HEK293 (cell line): Measurements from ENCODE around the gene ACSBG1.

Source experiments
- CTCF ChIA-PET: fragments of 350-600 bp; formaldehyde crosslinking; extraction: SDS; loops from one replicate; lab custom pipeline; 2021; ENCODE audit warnings: antibody characterized with exemption; lab: Yijun Ruan, JAX
- POLR2A ChIA-PET: fragments of 300-600 bp; formaldehyde crosslinking; extraction: SDS; loops from one replicate; lab custom pipeline; 2020; ENCODE audit warnings: antibody characterized with exemption, inconsistent platforms; lab: Yijun Ruan, JAX
- H3K27ac ChIP-seq: fragments of 200-500 bp; sonication (Bioruptor generic); 2 replicates; pipeline ENCODE4 v1.5.1; 2014; ENCODE audit warnings: low read depth, low read length, control low read depth, inconsistent platforms; ENCODE audit errors: extremely low read depth
- H3K36me3 ChIP-seq, 2 experiments: fragments of 200-500 bp in 1 of 2; sonication (Bioruptor generic) in 1 of 2; 1 replicate in 1 of 2; 2 replicates in 1 of 2; pipeline ENCODE4 v1.5.1; 2014 to 2017; ENCODE audit warnings: inconsistent platforms in 2 of 2, low read length in 2 of 2; ENCODE audit not compliant: control insufficient read depth in 2 of 2, insufficient read depth in 1 of 2
- H3K4me1 ChIP-seq: fragments of 200-500 bp; sonication (Bioruptor generic); 2 replicates; pipeline ENCODE4 v1.5.1; 2014; ENCODE audit warnings: mild to moderate bottlenecking, low read length, inconsistent platforms; ENCODE audit not compliant: control insufficient read depth, insufficient read depth
- H3K4me3 ChIP-seq: 2 replicates; pipeline ENCODE4 v1.5.1; 2011; ENCODE audit warnings: low read depth, mild to moderate bottlenecking, control low read depth, low read length, moderate library complexity
- H3K9me3 ChIP-seq: fragments of 200-500 bp; sonication (Bioruptor generic); 2 replicates; pipeline ENCODE4 v1.5.1; 2014; ENCODE audit warnings: low read depth, low read length, inconsistent platforms; ENCODE audit not compliant: control insufficient read depth, insufficient read depth
- EGR2 ChIP-seq: fragments of 450-650 bp; formaldehyde crosslinking; IDR thresholded peaks from 2 replicates; pipeline ENCODE4 v1.5.1; 2016; ENCODE audit warnings: low read depth, missing biosample characterization, missing genetic modification characterization
- GFI1B ChIP-seq: fragments of 450-650 bp; formaldehyde crosslinking; IDR thresholded peaks from 2 replicates; pipeline ENCODE4 v1.5.1; 2016; ENCODE audit warnings: missing biosample characterization, missing genetic modification characterization
- GLIS2 ChIP-seq: fragments of 450-650 bp; formaldehyde crosslinking; IDR thresholded peaks from 2 replicates; pipeline ENCODE4 v1.5.1; 2016; ENCODE audit warnings: missing biosample characterization, missing genetic modification characterization
- HOXD13 ChIP-seq: sonication (generic); formaldehyde crosslinking; IDR thresholded peaks from 2 replicates; pipeline ENCODE4 v1.8.0; 2022; ENCODE audit warnings: missing genetic modification reagents, borderline replicate concordance
- SCRT1 ChIP-seq: fragments of 450-650 bp; formaldehyde crosslinking; IDR thresholded peaks from 2 replicates; pipeline ENCODE4 v1.5.1; 2016; ENCODE audit warnings: missing biosample characterization, missing genetic modification characterization, borderline replicate concordance
- SP2 ChIP-seq: fragments of 450-650 bp; formaldehyde crosslinking; IDR thresholded peaks from 2 replicates; pipeline ENCODE4 v1.5.1; 2016; ENCODE audit warnings: missing biosample characterization, missing genetic modification characterization
- WT1 ChIP-seq: fragments of 450-650 bp; formaldehyde crosslinking; IDR thresholded peaks from 2 replicates; pipeline ENCODE4 v1.5.1; 2016; ENCODE audit warnings: missing biosample characterization, missing genetic modification characterization
- YY1 ChIP-seq: fragments of 450-650 bp; formaldehyde crosslinking; IDR thresholded peaks from 2 replicates; pipeline ENCODE4 v1.5.1; 2018; ENCODE audit warnings: missing biosample characterization, missing genetic modification characterization
- ZBTB20 ChIP-seq: fragments of 450-650 bp; formaldehyde crosslinking; IDR thresholded peaks from 2 replicates; pipeline ENCODE4 v1.5.1; 2016; ENCODE audit warnings: missing biosample characterization, missing genetic modification characterization
- ZFP69B ChIP-seq: fragments of 450-650 bp; formaldehyde crosslinking; IDR thresholded peaks from 2 replicates; pipeline ENCODE4 v1.5.1; 2016; ENCODE audit warnings: missing biosample characterization, missing genetic modification characterization
- ZNF112 ChIP-seq: fragments of 450-650 bp; formaldehyde crosslinking; IDR thresholded peaks from 2 replicates; pipeline ENCODE4 v1.5.0; 2017; ENCODE audit warnings: missing biosample characterization, missing genetic modification characterization
- ZNF114 ChIP-seq: fragments of 450-650 bp; formaldehyde crosslinking; IDR thresholded peaks from 2 replicates; pipeline ENCODE4 v1.5.0; 2017; ENCODE audit warnings: missing biosample characterization, missing genetic modification characterization
- ZNF239 ChIP-seq: fragments of 450-650 bp; formaldehyde crosslinking; IDR thresholded peaks from 2 replicates; pipeline ENCODE4 v1.5.1; 2016; ENCODE audit warnings: missing biosample characterization, missing genetic modification characterization
- ZNF248 ChIP-seq: fragments of 450-650 bp; formaldehyde crosslinking; IDR thresholded peaks from 2 replicates; pipeline ENCODE4 v1.5.1; 2017; ENCODE audit warnings: missing biosample characterization, missing genetic modification characterization
- ZNF37A ChIP-seq: fragments of 450-650 bp; IDR thresholded peaks from 2 replicates; pipeline ENCODE4 v1.5.1; 2018; ENCODE audit warnings: missing biosample characterization, missing genetic modification characterization
- ZNF433 ChIP-seq: fragments of 450-650 bp; formaldehyde crosslinking; IDR thresholded peaks from 2 replicates; pipeline ENCODE4 v1.5.1; 2016; ENCODE audit warnings: missing biosample characterization, missing genetic modification characterization, low read depth
- ZNF501 ChIP-seq: fragments of 450-650 bp; formaldehyde crosslinking; IDR thresholded peaks from 2 replicates; pipeline ENCODE4 v1.5.1; 2016; ENCODE audit warnings: missing biosample characterization, missing genetic modification characterization
- ZNF529 ChIP-seq: fragments of 450-650 bp; formaldehyde crosslinking; IDR thresholded peaks from 2 replicates; pipeline ENCODE4 v1.5.1; 2017; ENCODE audit warnings: missing genetic modification characterization, missing biosample characterization; ENCODE audit not compliant: insufficient replicate concordance
- ZNF544 ChIP-seq: fragments of 450-650 bp; formaldehyde crosslinking; IDR thresholded peaks from 2 replicates; pipeline ENCODE4 v1.5.0; 2017; ENCODE audit warnings: missing biosample characterization, missing genetic modification characterization
- ZNF548 ChIP-seq: fragments of 450-650 bp; formaldehyde crosslinking; IDR thresholded peaks from 2 replicates; pipeline ENCODE4 v1.5.1; 2016; ENCODE audit warnings: missing biosample characterization, missing genetic modification characterization
- ZNF571 ChIP-seq: fragments of 450-650 bp; formaldehyde crosslinking; IDR thresholded peaks from 2 replicates; pipeline ENCODE4 v1.5.0; 2017; ENCODE audit warnings: missing biosample characterization, missing genetic modification characterization
- ZNF585B ChIP-seq: fragments of 450-650 bp; formaldehyde crosslinking; IDR thresholded peaks from 2 replicates; pipeline ENCODE4 v1.5.1; 2016; ENCODE audit warnings: missing biosample characterization, missing genetic modification characterization
- ZNF596 ChIP-seq: fragments of 450-650 bp; IDR thresholded peaks from 2 replicates; pipeline ENCODE4 v1.5.0; 2018; ENCODE audit warnings: missing biosample characterization, mild to moderate bottlenecking, missing genetic modification characterization, moderate library complexity
- ZNF660 ChIP-seq: fragments of 450-650 bp; IDR thresholded peaks from 2 replicates; pipeline ENCODE4 v1.5.1; 2018; ENCODE audit warnings: missing biosample characterization, mild to moderate bottlenecking, missing genetic modification characterization
- ZNF664 ChIP-seq: fragments of 450-650 bp; formaldehyde crosslinking; IDR thresholded peaks from 2 replicates; pipeline ENCODE4 v1.5.1; 2016; ENCODE audit warnings: missing biosample characterization, missing genetic modification characterization
- ZNF777 ChIP-seq: fragments of 450-650 bp; formaldehyde crosslinking; IDR thresholded peaks from 2 replicates; pipeline ENCODE4 v1.5.1; 2017; ENCODE audit warnings: missing biosample characterization, missing genetic modification characterization, borderline replicate concordance
- TF ChIP-seq, protein P1 (sequence below): fragments of 450-650 bp; formaldehyde crosslinking; IDR thresholded peaks from 2 replicates; pipeline ENCODE4 v1.5.1; 2016; ENCODE audit warnings: missing biosample characterization, missing genetic modification characterization
- TF ChIP-seq, protein P2 (sequence below): fragments of 450-650 bp; formaldehyde crosslinking; IDR thresholded peaks from 2 replicates; pipeline ENCODE4 v1.5.1; 2016; ENCODE audit warnings: missing biosample characterization, missing genetic modification characterization
- TF ChIP-seq, protein P3 (sequence below): fragments of 450-650 bp; formaldehyde crosslinking; IDR thresholded peaks from 2 replicates; pipeline ENCODE4 v1.5.1; 2017; ENCODE audit warnings: missing biosample characterization, missing genetic modification characterization

Gene ACSBG1

DNA sequence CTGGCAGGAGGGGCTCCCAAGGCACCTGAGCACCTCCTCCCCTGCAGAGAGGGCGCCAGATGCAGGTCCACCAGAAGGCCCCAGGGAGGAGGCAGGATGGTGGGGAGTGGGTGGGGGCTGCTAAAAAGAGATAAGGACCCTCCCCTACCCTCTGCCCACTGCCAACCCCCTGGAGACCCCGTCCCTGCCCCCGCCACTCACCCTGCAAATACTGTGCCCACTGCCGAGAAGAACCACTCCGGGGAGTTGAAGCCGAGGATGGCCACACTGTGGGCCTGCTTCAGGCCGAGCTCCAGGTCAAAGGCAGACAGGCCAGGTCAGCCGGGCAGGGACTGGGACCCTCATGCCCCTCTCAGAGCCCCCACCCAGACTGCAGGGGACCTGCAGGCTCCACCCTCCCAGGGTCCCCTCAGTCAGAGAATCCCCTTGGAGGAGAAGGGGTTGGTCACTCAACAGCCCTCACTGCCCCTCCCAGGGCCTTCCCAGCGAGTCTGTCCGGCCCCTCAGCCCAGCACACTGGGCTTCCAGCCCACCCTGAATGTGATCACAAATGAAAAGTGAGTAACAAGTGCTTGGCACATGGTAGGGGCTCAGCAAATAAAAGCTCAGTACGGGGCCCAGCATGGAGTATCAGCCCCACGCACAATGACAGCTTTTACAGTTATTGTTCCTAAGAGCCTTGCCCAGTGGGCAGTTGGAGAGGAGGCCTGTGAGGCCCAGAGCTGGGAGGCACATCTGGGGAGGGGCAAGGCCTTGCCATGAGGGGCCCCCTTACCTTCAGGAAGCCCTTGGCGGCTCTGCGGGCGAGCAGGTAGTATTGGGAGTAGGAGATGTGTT is 40.4 kb downstream of the ACSBG1 start (continued):
- TF ChIP-seq ZNF571 (tag by site-specific recombination) (no peak), ZNF112 (tag by site-specific recombination) (no peak), ZNF596 (tag by site-specific recombination) (no peak), ZNF544 (tag by site-specific recombination) (no peak), SP2 (tag by site-specific recombination) (no peak)

DNA sequence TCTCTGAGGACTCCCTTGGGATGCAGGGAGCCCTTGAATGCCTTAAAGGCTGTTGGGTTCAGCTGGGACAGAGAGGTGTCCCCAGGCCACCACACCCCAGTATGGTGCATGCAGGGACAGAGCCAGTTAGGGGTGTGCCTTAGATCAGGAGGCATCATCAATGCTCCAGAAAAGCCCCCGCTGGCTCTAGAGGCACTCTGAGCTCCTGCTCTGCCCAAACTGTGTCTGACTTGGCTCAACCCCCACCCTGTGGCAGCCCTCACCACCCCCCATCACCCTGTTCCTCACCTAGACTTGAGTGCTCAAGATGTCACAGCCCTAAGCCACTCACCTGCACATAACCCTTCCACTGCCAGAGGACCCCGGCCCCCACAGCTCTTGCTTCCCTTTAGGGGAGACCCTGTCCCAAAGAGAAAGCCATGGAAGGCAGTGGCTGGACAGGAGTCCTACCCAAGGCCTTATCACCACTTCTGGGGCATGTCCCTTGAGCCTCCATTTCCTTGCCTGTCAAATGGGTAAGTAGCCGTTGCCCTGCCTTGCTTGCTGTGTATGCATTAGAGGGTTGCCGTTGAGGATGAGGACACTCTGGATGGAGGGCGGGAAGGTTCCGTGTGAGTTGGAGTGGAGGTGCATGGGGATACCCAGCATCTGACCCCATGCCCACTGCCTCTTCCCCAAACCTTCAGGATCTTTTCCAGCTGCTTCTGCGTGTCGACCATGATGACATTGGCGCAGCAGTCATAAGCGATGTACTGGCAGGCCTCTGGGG is 41.4 kb downstream of the ACSBG1 start:
- H3K4me3 ChIP-seq: no peak overlapping the region
- no peaks in the 10 kb centered on the region for H3K36me3 ChIP-seq
- no peak for TF ChIP-seq ZFP69B
- TF ChIP-seq ZNF664 (tag by site-specific recombination): no peak
- no peak for TF ChIP-seq ZNF114 (tag by site-specific recombination)
- TF ChIP-seq ZNF501 (tag by site-specific recombination): no peak
- TF ChIP-seq ZNF529: no peak
- no peak for TF ChIP-seq YY1
- TF ChIP-seq ZNF585B: no peak
- TF ChIP-seq ZNF239 (tag by site-specific recombination): no peak
- no peak for TF ChIP-seq GFI1B
- TF ChIP-seq ZNF548 (tag by site-specific recombination): no peak
- TF ChIP-seq, protein P1, sequence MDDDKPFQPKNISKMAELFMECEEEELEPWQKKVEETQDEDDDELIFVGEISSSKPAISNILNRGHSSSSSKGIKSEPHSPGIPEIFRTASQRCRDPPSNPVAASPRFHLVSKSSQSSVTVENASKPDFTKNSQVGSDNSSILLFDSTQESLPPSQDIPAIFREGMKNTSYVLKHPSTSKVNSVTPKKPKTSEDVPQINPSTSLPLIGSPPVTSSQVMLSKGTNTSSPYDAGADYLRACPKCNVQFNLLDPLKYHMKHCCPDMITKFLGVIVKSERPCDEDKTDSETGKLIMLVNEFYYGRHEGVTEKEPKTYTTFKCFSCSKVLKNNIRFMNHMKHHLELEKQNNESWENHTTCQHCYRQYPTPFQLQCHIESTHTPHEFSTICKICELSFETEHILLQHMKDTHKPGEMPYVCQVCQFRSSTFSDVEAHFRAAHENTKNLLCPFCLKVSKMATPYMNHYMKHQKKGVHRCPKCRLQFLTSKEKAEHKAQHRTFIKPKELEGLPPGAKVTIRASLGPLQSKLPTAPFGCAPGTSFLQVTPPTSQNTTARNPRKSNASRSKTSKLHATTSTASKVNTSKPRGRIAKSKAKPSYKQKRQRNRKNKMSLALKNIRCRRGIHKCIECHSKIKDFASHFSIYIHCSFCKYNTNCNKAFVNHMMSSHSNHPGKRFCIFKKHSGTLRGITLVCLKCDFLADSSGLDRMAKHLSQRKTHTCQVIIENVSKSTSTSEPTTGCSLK: no peak
- TF ChIP-seq, protein P2, sequence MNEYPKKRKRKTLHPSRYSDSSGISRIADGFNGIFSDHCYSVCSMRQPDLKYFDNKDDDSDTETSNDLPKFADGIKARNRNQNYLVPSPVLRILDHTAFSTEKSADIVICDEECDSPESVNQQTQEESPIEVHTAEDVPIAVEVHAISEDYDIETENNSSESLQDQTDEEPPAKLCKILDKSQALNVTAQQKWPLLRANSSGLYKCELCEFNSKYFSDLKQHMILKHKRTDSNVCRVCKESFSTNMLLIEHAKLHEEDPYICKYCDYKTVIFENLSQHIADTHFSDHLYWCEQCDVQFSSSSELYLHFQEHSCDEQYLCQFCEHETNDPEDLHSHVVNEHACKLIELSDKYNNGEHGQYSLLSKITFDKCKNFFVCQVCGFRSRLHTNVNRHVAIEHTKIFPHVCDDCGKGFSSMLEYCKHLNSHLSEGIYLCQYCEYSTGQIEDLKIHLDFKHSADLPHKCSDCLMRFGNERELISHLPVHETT: no peak
- TF ChIP-seq EGR2 (tag by site-specific recombination): no peak
- no peak for TF ChIP-seq ZNF660 (tag by site-specific recombination)
- no peak for TF ChIP-seq ZBTB20 (tag by site-specific recombination)
- TF ChIP-seq, all 188 proteins: peak for 0
- POLR2A ChIA-PET: no interaction called here
- Histone ChIP-seq H3K27ac (no peak overlapping the region), H3K4me1 (no peaks in the 10 kb centered on the region), H3K9me3 (no peaks in the 10 kb centered on the region; the same call in 1 of the 2 replicates)
- CTCF ChIA-PET: interaction anchor here (0.6 to 4.4 kb wide), 5 partner anchors 47 to 599 kb away, joined by 3 to 54 read pairs (median 3); no protein-coding TSS in a partner anchor

DNA sequence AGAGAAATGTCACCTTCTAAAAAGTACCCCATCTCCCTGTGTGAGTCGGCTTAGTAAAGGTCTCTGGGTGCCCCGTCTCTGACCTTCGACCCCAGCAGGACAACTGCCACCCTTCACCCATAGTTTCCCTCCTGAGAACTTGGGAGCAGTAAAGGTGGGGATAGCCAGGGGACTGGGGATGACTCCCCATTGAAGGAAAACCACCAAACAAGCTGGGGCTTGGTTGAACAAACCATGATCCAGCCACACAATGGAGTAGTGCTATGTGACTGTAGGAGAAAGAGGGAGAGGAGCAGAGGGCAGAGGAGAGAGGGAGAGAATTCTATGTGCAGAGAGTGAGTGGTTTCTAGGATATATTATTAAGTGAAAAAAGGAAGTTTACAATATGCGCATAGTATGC is 51.5 kb downstream of the ACSBG1 start:
- Histone ChIP-seq H3K27ac (no peak overlapping the region), H3K36me3 (no peaks in the 10 kb centered on the region), H3K4me3 (no peak overlapping the region), H3K4me1 (no peaks in the 10 kb centered on the region), H3K9me3 (no peaks in the 10 kb centered on the region)
- ChIA-PET CTCF (interaction anchor here (1.0 kb wide), 1 partner anchor 59 kb away, joined by 4 read pairs; no protein-coding TSS in a partner anchor), POLR2A (no interaction called here)
- TF ChIP-seq, protein P3, sequence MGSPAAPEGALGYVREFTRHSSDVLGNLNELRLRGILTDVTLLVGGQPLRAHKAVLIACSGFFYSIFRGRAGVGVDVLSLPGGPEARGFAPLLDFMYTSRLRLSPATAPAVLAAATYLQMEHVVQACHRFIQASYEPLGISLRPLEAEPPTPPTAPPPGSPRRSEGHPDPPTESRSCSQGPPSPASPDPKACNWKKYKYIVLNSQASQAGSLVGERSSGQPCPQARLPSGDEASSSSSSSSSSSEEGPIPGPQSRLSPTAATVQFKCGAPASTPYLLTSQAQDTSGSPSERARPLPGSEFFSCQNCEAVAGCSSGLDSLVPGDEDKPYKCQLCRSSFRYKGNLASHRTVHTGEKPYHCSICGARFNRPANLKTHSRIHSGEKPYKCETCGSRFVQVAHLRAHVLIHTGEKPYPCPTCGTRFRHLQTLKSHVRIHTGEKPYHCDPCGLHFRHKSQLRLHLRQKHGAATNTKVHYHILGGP (tag by site-specific recombination): no peak
- TF ChIP-seq SCRT1 (tag by site-specific recombination) (no peak), ZNF433 (no peak), GLIS2 (tag by site-specific recombination) (no peak), ZNF777 (tag by site-specific recombination) (no peak), ZNF37A (tag by site-specific recombination) (no peak), WT1 (tag by site-specific recombination) (no peak), HOXD13 (no peak), ZNF248 (tag by site-specific recombination) (no peak)
